LoVo (cell line): ENCODE measurements around the gene ATN1.

Experiments used
- DNase-seq: peaks from one replicate; pipeline ENCODE4 v3.0.0-alpha.2; 2016; ENCODE audit warnings: low spot score

Gene ATN1

GRCh38 chr12:6975297-6976032 lies 47.7 kb downstream of the ATN1 start:
- no peak for DNase-seq

GRCh38 chr12:6977653-6978052 lies 49.9 kb downstream of the ATN1 start:
- DNase-seq = no peak

- DNase-seq = no peak
These were observed 50.4 kb downstream of the ATN1 start for GRCh38 chr12:6978188-6978587.

- no peak for DNase-seq
These were observed 50.9 kb downstream of the ATN1 start for GRCh38 chr12:6978611-6979011.

- no peak for DNase-seq
These were observed 51.3 kb downstream of the ATN1 start for GRCh38 chr12:6979021-6979420.

- no peak for DNase-seq
These were observed 51.7 kb downstream of the ATN1 start for GRCh38 chr12:6979453-6979852.

GRCh38 chr12:6980075-6980474 lies 52.3 kb downstream of the ATN1 start:
- no peak for DNase-seq

GRCh38 chr12:6980740-6981139 lies 53.0 kb downstream of the ATN1 start:
- no peak for DNase-seq

- no peak for DNase-seq
These were observed 53.6 kb downstream of the ATN1 start for GRCh38 chr12:6981152-6982052.

GRCh38 chr12:6982532-6982931 lies 54.8 kb downstream of the ATN1 start:
- DNase-seq = no peak

GRCh38 chr12:6987956-6988553 lies 60.3 kb downstream of the ATN1 start:
- no peak for DNase-seq
